HPDE6-E6E7 (cell line): ENCODE results near the gene PPP2R2C.

ENCODE experiments used
- DNase-seq: peaks from one replicate; pipeline ENCODE4 v3.0.0; 2011; ENCODE audit warnings: missing footprints; ENCODE audit errors: extremely low spot score

Gene PPP2R2C

DNA sequence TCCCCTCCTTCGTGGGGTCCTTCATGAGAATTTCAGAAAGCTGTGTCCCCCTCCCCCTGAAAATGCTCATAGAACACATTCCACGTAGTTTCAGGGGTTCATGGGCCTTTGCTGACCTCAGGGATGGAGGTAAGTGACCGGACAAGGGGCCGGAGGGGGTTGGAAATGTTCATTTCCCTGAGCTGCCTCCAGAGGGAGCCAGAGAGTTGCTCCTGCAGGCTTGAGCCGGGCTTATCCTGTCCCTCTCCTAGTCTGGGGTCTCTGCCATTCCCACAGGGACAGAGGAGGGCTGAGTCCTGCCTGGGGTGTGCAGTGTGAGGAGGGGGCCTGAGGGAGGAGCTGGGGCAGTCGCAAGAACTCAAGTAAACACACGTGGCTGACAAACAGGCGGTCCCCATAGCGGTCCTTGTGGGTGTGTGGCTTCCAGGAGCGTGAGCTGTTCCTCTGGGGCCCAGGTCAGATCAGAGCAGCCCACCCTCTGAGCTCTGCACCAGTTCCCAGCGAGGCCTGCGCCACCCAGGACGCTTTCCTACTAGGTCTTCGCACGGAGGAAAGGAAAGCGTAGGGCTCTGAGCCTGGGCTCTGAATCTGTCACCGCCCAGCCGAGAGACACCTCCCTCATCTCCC, 140.3 kb downstream of the PPP2R2C start:
- no peak for DNase-seq

DNA sequence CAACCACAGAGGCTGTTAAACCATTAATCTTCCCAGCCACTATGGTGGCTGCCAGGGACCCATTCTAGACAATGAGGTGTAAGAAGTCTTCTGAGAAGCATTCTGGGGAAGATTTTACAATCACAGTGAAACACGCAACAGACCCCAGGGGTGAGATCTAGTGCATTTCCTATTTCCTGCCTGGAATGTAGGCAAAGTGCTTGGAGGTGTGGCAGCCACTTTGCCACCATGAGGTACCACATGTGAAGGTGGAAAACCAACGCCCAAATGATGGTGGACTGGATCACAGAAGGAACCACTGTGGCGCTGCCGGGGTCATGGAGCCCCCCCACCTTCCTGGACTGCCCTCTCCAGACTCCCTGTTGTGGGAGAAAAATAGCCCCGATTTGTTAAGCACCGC, 140.9 kb downstream of the PPP2R2C start:
- no peak for DNase-seq

DNA sequence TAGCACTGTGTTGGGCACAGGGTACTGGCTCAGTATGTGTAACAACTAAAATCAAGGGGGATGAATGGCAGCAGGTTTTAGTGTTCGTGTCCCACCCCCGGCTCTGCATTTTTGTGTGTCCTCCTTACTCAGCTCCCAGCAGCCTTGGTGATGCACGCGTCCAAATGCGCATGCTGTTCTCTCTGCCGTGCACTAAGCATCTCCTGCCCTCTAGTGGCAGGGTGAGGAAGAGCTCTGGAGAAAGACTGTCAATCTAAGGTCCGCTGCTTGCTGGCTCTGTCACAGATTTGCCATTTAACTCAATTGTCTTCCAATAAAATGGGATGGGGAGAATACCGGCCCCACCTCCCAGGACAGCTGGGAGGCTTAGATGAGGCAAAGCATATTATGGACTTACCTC, 141.4 kb downstream of the PPP2R2C start:
- DNase-seq, result no peak

DNA sequence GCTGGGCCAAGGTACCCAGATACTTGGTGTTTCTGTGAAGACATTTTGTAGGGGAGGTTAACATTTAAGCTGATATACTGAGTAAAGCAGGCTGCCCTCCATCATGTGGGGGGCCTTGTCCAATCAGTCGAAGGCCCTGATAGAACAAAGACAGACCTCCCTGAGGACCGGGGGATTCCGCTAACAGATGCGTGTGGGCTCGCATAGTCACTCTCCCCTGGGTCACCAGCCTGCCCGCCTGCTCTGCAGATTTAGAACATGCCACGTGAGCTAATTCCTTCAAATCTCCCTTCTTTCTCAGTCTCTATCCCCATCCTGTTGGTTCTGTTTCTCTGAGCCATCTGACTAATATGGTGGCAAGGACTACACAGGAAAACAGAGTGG, 142.0 kb downstream of the PPP2R2C start:
- DNase-seq, result no peak

DNA sequence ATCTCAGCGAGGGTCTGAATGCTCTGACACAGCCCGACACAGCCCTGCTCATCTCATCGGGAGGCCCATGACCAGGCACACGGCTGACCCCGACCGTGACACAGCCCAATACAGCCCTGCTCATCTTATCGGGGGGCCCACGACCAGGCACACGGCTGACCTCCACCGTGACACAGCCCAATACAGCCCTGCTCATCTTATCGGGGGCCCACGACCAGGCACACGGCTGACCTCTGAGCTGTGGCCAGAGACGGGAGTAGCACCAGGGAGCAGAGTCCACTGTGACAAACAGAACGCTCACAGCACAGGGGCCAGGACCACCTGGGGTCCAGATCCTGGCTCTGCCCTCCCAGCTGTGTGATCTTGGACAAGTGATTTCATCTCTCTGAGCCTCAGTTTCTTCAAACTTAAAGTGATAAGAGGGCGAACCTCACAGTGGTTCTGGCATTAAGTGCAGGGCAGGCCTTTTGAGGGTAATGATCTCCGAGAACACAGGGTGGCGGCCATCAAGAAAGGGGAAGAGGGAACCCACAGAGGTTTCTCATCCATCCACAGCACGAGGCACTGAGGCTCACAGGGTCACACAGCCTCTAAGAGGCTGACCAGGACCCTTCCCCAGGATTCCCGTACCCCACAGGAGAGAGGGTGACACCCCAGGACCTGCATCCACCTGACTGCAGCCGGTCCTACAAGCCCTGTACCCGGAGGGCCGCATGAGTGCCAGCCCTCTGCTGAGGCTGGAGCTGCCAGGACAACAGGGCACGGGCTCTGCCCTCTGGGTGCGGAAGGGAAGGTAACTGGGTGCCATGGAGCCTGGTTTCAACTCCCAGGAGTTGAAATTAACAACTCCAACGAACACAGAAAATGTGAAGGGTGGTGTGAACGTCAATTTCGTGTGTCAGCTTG, 142.7 kb downstream of the PPP2R2C start:
- no peak for DNase-seq

DNA sequence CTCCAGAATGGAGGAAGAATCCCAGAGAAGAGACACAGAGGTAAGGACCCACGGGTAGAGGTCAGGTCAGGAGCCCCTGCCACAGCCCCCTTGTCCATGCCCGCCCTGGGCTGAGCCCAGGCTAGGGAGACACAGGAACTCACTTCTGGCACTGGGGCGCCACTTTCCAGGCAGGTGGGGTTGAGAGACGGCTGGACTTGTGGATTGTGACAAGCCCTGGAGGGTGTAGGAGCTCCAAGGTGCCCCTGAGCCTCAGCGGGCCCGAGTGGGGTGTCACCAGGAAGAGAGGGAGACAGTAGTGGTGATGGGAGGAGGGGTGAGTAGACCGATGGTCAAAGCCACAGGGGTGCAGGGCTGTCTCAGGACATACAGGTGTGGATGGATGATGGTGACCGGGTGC, 143.9 kb downstream of the PPP2R2C start:
- no peak for DNase-seq

DNA sequence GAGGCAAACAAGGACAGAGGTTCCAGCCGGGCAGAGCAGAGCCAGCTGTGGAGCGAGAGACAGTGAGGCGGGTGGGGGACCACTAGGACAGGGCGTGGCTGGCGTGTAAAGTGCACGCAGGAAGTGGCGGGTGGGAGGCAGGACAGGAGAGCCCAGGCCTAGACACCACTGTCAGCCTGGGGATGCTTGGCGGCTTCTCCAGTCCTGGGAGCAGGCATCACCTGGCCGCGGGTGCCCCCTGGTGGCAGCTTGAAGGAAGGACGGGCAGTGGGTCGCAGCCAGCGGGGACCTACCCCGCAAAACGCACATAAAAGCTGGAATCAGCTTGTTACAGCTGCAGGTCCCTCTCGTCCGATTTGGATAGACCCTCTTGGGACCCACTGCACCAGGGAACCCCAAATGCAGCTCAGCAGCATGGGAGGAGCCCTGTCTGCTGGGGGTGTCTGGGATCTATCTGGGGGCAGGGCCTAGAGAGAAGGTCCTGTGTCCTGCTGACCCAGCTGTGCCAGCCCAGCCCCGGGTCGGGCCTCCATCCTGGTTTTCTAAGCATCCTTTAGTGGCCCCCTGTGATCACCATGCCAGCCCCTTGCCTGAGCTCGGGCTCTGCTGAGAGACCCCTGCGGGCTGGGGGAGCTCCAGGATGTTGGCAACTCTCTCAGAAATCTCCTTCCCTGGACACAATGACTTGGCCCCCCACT, 145.0 kb downstream of the PPP2R2C start:
- DNase-seq, result peak; percentile 71

DNA sequence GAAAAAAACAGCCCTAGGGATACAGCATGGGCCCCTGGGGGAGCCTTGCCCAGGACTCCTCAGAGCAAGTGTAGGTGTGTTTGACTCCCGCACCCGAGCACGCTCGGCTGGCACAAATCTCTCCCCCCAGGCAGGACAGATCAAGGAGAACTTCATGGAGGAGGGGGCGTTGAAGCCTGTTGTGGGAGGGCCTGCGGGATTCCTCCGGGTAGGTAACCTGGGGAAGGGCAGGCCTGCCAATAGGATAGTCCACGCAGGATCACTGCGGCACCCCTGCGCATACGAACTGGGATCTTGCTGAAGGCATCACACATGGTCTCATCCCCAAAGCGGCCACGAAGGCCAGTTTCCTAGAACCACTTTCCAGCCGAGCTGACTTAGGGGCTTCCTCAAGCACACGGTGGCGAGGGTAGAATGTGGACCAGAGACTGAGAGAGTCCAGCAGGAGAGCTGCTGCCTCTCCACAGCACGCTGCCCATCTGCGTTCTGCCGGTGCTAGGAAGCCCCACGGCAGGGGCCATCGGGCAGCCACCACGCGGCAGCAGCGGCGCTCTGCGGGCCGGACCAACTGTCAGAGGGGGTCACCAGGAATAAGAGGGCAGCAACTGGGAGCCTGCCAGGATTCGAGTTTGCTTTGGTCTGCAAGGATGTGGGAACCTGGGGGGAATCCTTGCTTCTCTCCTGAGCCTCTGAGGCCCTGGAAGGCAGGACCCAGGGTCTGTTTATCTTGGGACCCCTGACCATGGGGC, 145.9 kb downstream of the PPP2R2C start:
- no peak for DNase-seq

DNA sequence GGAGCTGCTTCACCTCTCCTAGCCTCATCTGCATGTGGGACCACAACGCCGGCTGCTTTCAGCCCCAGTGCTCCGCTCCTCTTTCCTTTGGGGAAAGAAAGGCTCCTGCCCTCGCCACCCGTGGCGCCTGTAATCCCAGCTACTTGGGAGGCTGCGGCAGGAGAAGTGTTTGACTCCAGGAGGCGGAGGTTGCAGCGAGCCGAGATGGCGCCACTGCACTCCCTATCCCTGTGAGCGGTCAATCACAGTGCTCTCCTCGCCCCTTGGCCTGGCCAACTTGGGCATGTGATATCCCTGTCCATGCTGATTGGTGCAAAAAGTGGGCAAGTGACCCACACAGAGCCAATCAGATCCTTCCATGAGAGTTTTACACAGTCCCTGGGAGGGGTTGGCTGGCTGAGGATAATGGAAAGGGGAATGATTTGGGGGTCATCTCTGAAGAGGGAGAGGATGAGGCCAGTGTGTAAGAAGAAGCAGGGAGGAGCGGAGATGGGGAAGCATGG, 146.6 kb downstream of the PPP2R2C start:
- no peak for DNase-seq

DNA sequence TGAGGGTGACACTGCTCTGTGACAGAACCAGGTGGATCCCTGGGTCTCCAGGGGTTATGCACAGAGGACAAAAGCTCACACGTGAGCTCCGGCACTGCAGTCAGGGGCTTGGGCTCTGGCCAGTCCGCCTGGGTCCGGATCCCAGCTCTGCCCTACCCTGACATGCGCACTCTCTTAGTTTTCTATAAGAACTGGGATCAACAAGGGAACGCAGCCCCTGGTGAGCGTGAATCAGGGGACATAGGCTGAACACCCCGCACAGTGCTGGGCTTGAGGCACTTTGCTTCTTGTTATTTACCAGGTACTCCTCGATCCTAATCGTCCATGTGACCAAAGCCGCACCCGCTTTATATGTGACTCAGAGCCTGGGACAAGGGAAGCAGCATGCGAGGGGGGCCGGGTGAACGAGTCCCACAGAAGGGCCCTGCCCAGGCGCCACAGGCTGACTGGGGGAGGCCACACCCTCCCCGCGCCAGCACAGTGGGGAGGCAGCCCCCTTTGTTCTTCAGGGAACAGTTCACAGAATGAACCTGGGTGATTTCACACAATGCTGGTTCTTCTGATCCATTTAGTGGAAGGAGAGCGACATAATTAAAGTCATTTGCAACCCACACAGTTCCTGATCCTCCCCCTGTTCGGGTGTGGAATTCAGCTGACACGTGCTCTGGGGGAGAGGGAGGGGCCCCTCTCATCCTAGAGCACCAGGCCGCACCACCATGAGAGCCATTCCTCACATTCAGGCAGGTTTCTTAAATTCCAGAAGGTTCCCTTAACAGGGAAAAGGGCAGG, 147.2 kb downstream of the PPP2R2C start:
- DNase-seq, result peak; percentile 31

DNA sequence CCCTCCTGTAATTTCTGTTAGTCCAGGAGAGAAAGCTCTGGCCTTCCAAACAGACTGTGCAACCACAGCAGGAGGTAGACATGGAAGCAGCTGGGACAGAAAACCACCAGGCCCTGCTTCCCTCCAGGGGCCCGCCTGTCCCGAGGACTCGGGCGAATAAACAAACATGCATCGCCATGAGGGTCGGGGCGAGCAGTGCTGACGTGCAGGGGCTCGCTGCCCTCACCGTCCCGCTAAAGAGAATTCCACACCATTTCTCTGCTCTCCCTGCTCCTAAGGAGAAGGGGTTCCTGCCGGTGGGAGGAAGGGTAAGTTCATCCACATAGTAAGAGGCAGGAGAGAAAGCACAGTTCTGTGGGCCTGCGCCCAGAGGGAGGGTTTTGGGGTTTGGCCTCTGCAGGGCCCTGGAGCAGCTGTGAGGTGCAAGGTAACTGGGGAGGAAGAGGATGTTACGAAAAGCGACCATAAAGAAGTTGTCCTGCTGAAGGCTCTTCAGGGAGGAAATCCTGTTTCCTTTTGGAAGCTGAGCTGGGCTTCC, 147.9 kb downstream of the PPP2R2C start:
- DNase-seq, result no peak

DNA sequence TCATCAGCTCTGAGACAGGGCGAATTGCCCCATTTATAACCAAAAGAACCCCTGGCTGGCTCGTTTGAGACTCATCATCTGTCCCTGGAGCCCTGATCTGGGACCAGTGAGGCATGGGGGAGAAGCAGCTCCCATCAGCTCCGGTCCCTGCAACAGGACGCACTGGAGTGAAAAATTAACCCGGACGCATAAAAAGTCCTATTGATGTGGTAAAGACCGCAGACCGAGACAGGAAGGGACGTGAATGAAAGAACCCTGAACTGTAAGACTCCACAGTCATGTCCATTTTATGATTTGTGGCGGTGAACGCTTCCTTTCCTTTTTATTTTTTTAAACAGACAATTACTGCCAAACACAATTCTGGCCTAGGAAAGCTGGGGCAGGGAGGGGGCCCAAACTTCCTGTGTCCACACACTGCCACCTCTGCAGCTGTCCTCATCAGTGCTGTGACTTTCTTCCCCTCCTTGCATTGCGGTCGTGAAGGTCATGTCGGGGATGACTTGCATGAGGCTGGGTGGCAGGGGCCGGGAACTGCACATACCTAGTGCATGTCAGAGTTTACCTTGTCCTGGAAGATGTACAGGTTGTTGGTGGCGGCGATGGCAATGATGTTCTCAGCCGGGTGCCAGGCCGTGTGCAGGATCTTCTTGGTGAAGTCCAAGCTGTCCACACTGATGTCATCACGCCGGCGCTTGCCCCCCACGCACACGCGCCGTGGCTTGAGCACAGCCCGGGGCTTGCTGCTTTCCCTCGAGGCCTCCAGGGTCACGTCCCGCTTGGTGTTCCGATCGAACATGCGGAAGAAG, 149.4 kb downstream of the PPP2R2C start:
- no peak for DNase-seq

DNA sequence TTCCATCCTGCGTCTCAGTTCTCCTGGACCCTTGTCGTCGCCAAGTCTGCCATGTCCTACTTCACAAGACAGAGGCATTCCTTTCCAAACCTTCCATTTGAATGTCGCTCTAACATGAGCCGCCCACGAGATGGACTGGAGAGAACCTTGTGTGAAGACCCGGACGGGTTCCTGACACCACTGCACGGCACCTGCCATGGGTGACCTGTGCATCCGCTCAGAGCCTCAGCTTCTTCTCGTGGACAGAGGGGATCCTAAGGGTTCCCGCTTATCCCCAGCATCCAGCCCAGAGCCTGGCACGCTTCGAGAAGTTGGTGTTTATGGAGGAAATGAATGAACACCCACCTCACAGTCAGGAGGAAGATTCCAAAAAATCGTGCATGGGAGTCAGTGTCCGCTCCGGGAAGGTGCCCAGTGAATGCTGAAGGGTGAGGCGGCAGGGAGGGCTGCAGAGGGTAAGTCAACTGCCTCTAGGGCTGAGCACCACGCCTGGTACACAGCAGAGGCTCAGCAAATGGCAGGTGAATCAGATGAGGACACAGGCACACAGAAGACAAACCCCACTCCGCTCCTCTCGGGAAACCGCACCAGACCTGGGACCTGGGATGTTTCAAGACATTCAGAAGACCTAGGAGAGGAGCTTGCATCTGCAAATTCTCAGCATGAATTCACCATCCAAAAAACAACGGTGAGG, 150.2 kb downstream of the PPP2R2C start:
- DNase-seq, result no peak

DNA sequence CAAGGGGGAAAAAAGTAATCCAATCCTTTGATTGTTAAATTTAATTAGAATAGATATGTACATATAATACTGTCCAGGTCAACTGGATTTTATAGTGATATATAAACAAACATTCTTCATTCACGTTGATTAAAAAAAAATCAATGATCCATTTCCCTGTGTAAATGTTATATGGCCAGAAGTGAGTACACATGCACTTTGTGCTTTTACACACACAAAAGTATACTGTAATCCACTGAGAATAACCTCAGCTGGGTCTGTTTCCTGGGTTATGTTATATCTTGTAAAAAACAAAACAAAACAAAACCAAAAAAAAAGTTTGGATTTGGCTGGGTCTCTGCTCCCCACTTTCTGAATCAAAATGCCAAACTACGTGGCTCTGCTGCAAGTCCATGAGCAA, 151.1 kb downstream of the PPP2R2C start:
- no peak for DNase-seq

DNA sequence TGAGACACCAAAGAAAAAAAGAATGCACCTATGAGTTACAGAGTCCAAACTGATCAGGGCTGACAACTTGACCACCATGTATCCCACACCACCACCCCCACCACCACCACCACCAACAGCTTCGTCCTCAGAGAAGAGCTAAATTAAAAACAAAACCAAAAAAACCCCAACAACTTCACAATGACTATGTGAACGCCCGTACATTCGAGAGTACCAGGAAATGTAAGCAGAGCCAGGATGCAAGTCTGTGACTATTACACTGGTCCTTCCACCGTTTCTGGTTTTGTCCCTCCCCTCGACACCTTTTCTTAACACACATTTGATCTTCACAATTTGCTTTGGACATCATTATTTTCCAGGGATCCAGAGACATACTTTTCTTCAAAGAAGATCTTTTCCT, 151.8 kb downstream of the PPP2R2C start:
- no peak for DNase-seq

DNA sequence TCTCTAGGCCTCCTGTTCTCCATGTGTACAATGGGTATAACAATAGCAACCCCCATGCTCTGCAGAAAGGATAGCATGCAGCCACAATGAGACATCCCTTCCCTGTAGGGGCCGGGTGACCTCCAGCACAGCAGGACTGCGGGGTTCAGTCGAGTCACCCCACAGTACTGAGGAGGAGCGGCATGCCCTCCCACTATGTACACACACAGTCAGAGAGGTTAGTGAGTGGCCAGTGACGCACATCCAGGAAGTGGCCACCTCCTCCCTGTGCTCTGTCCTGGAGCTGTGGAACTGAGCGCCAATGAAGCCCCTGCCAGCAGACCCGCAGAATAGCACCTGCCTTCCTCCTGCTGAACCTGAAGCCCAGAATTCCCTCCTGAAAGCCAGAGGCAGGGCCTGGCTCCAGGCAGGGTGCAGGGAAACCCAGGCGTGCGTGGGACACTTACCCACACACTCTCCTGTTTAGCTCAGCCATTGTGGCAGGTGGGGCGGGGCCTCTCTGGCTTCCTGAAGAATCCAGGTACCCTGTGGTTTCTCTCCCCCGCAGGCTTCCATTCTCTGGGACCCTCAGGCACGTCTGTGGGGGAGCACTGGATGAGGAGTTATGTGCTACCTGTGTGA, 152.8 kb downstream of the PPP2R2C start:
- DNase-seq, result no peak

DNA sequence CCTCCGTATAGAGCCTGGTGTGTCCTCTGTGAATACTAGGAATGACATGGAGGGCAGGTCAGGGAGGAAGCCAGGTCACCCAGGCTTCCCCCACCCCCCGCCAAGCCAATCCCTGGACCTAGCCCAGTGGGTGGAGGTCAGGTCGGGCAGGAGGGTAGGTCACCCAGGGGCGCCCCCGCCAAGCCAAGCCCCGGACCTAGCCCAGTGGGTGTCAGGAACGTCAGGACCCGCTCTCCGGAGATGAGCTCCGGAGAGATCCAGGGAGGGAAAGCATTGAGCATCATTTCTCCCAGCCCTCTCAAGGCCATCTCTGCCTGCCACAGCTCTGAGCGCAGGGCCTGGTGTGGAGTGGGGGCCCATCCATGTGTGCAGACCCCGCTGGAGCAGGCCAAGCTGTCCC, 154.2 kb downstream of the PPP2R2C start:
- no peak for DNase-seq

DNA sequence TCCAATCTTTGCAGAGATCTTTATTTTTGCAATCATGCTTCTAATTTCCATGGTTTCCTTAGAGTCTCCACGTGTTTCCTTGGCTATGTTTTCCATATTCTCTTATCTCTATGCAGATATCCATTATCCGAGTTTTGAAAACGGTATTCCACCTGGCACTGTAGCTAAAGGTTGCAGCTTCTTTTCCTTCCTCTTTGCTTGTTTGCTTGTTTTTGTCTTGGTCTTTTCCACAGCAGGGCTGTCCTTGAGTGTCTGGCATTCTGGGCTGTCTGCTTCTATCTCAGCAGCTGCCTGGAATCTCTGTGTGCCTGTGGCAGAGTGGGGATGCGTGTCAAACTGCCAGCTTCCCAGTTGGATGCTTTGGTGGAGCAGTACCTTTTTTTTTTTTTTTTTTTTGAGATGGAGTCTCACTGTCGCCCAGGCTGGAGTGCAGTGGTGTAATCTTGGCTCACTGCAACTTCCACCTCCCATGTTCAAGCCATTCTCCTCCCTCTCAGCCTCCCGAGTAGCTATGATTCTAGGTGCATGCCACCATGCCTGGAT, 155.9 kb downstream of the PPP2R2C start:
- DNase-seq, result no peak

DNA sequence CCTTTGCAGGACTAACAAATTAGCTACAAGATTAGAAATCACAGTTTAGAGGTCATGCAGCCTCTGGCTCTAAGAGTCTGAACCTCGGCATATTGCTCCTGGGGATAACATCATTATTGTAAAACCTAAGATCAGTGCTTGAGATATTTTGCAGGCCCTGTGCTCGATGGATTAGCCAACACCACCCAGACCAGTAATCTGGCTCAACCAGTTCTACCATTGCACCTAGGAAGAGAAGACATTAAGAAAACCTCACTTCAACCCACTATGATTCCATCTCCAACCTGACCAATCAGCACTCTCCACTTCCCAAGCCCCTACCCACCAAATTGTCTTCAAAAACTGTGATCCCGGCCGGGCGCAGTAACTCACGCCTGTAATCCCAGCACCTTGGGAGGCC, 159.2 kb downstream of the PPP2R2C start:
- DNase-seq, result no peak
